Breast epithelium (tissue), 4 donors: ENCODE data around the gene CPNE7. TPM values are rescaled to one million over a fixed set of nuclear protein-coding genes. Genes with fewer than 3 reads are reported as not detected.

Experiments used
- DNase-seq, 2 donors: peaks; one replicate each; pipeline ENCODE4 v3.0.0-alpha.2; 2019; ENCODE audit warnings: low spot score in 2 of 2
- H3K27ac ChIP-seq, 2 donors: fragments of 200-600 bp; sonication (generic) in 1 of 2; one replicate each; pipeline ENCODE4 v1.5.1; 2016 to 2019; ENCODE audit warnings: mild to moderate bottlenecking in 1 of 2
- H3K27me3 ChIP-seq, 2 donors: fragments of 200-600 bp; sonication (generic) in 1 of 2; one replicate each; pipeline versions ENCODE4 v1.5.1 to v1.6.0; 2017 to 2019; ENCODE audit warnings: control low read depth in 1 of 2, mild to moderate bottlenecking in 1 of 2
- H3K36me3 ChIP-seq: fragments of 200-600 bp; one replicate; pipeline ENCODE4 v1.5.1; 2019
- H3K4me1 ChIP-seq, 2 donors: fragments of 200-600 bp; sonication (generic); one replicate each; pipeline ENCODE4 v1.5.1; 2016 to 2019; ENCODE audit warnings: control low read depth in 1 of 2
- H3K4me3 ChIP-seq, 3 donors: fragments of 200-600 bp; sonication (generic); 1 replicate in 2 of 3; 2 replicates in 1 of 3; pipeline ENCODE4 v1.5.1; 2016 to 2019; ENCODE audit warnings: mild to moderate bottlenecking in 3 of 3, moderate library complexity in 2 of 3
- H3K9me3 ChIP-seq, 2 donors: fragments of 200-600 bp; sonication (generic) in 1 of 2; one replicate each; pipeline ENCODE4 v1.5.1; 2016 to 2019; ENCODE audit warnings: control low read depth in 1 of 2
- POLR2A ChIP-seq: fragments of 450-650 bp; IDR thresholded peaks from one replicate; pipeline ENCODE4 v1.6.1; 2016; ENCODE audit warnings: antibody characterized with exemption, mild to moderate bottlenecking, moderate library complexity
- POLR2AphosphoS5 ChIP-seq, 3 donors: sonication (generic); formaldehyde crosslinking; IDR thresholded peaks; one replicate each; pipeline ENCODE4 v1.6.1; 2017; ENCODE audit warnings: antibody characterized with exemption in 3 of 3
- intact Hi-C: fragments of 100-400 bp; cut with DNase I; formaldehyde crosslinking; loops from one replicate; pipeline ENCODE4 v1.15.1; 2023; ENCODE audit warnings: low total_unique reads
- total RNA-seq, 3 donors: library from RNA; depleted of rRNA; stranded (reverse); fragments of >200 nt; gene quantifications; one replicate each; pipeline ENCODE4 v1.1.0, GENCODE V29; 2016
- TF ChIP-seq, protein P1 (sequence below), 3 donors: fragments of 450-650 bp; IDR thresholded peaks; one replicate each; pipeline ENCODE4 v1.5.1; 2016 to 2017; ENCODE audit warnings: antibody characterized with exemption in 3 of 3, mild to moderate bottlenecking in 3 of 3, moderate library complexity in 3 of 3

Gene CPNE7
- total RNA-seq, 3 donors from 2014 or later, result 1.2 to 4.9 TPM; not detected in 1

- Histone ChIP-seq H3K4me1 (no peaks in the 10 kb centered on the region), H3K4me3 (no peak overlapping the region), H3K36me3 (peaks cover 9% of the 10 kb centered on the region), H3K27me3 (no peaks in the 10 kb centered on the region), H3K9me3 (no peaks in the 10 kb centered on the region), H3K27ac (no peak overlapping the region)
- no peak for DNase-seq
- intact Hi-C loops, result no loop called here
- TF ChIP-seq POLR2A, result no peak
- TF ChIP-seq, protein P1, sequence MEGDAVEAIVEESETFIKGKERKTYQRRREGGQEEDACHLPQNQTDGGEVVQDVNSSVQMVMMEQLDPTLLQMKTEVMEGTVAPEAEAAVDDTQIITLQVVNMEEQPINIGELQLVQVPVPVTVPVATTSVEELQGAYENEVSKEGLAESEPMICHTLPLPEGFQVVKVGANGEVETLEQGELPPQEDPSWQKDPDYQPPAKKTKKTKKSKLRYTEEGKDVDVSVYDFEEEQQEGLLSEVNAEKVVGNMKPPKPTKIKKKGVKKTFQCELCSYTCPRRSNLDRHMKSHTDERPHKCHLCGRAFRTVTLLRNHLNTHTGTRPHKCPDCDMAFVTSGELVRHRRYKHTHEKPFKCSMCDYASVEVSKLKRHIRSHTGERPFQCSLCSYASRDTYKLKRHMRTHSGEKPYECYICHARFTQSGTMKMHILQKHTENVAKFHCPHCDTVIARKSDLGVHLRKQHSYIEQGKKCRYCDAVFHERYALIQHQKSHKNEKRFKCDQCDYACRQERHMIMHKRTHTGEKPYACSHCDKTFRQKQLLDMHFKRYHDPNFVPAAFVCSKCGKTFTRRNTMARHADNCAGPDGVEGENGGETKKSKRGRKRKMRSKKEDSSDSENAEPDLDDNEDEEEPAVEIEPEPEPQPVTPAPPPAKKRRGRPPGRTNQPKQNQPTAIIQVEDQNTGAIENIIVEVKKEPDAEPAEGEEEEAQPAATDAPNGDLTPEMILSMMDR (IDR thresholded peaks at IDR 0.05), result no peak
- no peak for TF ChIP-seq POLR2AphosphoS5 (IDR thresholded peaks at IDR 0.05)
Measured at GRCh38 chr16:89540557-89540956, 35.0 kb upstream of the CPNE7 start.

GRCh38 chr16:89541792-89542191 is 33.8 kb upstream of the CPNE7 start:
- Histone ChIP-seq H3K27me3 (no peaks in the 10 kb centered on the region), H3K4me1 (no peaks in the 10 kb centered on the region), H3K27ac (no peak overlapping the region), H3K36me3 (peaks cover 13% of the 10 kb centered on the region), H3K9me3 (no peaks in the 10 kb centered on the region), H3K4me3 (no peak overlapping the region)
- TF ChIP-seq, protein P1 (IDR thresholded peaks at IDR 0.05), result no peak
- TF ChIP-seq POLR2A, result no peak
- TF ChIP-seq POLR2AphosphoS5 (IDR thresholded peaks at IDR 0.05), result no peak
- no peak for DNase-seq
- intact Hi-C loops, result no loop called here

DNA sequence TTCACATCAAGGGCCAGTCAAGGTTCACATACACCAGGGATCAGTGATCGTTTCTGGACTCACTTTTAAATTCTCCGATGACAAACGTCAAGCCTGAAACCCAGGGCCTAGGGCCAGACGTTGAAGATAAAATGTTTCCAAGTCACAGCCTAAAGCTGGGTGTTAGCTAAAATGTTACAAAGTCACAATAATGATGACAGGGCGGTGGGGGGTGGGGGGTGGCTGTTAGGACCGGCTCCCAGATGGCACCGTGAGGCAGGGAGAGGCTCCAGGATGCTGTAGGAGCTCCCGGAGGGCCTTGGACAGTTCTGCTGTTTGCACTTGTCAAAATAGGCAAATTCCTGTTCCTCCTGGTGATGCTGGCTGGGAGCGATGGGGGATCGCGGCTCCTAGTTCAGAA is 31.4 kb upstream of the CPNE7 start:
- DNase-seq, result no peak
- H3K9me3 ChIP-seq, result no peaks in the 10 kb centered on the region
- H3K4me3 ChIP-seq, result no peak overlapping the region
- peaks cover 21% of the 10 kb centered on the region for H3K36me3 ChIP-seq
- intact Hi-C loops, result no loop called here
- no peaks in the 10 kb centered on the region for H3K27me3 ChIP-seq
- no peak overlapping the region for H3K27ac ChIP-seq
- H3K4me1 ChIP-seq, result no peaks in the 10 kb centered on the region
- no peak for TF ChIP-seq POLR2AphosphoS5 (IDR thresholded peaks at IDR 0.05)
- TF ChIP-seq, protein P1 (IDR thresholded peaks at IDR 0.05), result no peak
- TF ChIP-seq POLR2A, result no peak

GRCh38 chr16:89544713-89545043 is 30.9 kb upstream of the CPNE7 start:
- no peak for TF ChIP-seq POLR2A
- TF ChIP-seq, protein P1 (IDR thresholded peaks at IDR 0.05), result no peak
- no peak for TF ChIP-seq POLR2AphosphoS5 (IDR thresholded peaks at IDR 0.05)
- no peak for DNase-seq
- H3K9me3 ChIP-seq, result no peaks in the 10 kb centered on the region
- no peak overlapping the region for H3K4me3 ChIP-seq
- H3K36me3 ChIP-seq, result peaks cover 21% of the 10 kb centered on the region
- no peaks in the 10 kb centered on the region for H3K27me3 ChIP-seq
- no peaks in the 10 kb centered on the region for H3K4me1 ChIP-seq
- no peak overlapping the region for H3K27ac ChIP-seq
- intact Hi-C loops, result no loop called here

GRCh38 chr16:89545044-89545830 is 30.3 kb upstream of the CPNE7 start:
- H3K4me3 ChIP-seq, result no peak overlapping the region
- H3K27me3 ChIP-seq, result no peaks in the 10 kb centered on the region
- H3K9me3 ChIP-seq, result no peaks in the 10 kb centered on the region
- DNase-seq, result no peak
- H3K4me1 ChIP-seq, result no peaks in the 10 kb centered on the region
- no peak overlapping the region for H3K27ac ChIP-seq
- intact Hi-C loops, result no loop called here
- peaks cover 21% of the 10 kb centered on the region for H3K36me3 ChIP-seq
- no peak for TF ChIP-seq POLR2A
